Omental fat pad (tissue), 4 donors: ENCODE data around the gene OSM. TPM values are rescaled to one million over a fixed set of nuclear protein-coding genes. Genes with fewer than 3 reads are reported as not detected.

Source experiments
- ATAC-seq: fragments of 150-250 bp; one replicate; pipeline ENCODE4 v1.9.1; 2016; ENCODE audit warnings: mild to moderate bottlenecking, moderate library complexity; ENCODE audit not compliant: low FRiP score
- DNase-seq: peaks from one replicate; pipeline ENCODE4 v3.0.0-alpha.2; 2019; ENCODE audit warnings: low spot score
- total RNA-seq, 4 donors: library from RNA; depleted of rRNA; stranded (reverse); fragments of >200 nt; gene quantifications; one replicate each; pipeline ENCODE4 v1.1.0, GENCODE V29; 2016
- TF ChIP-seq, protein P1 (sequence below), 3 donors: fragments of 450-650 bp; IDR thresholded peaks; one replicate each; pipeline ENCODE4 v1.5.1; 2016 to 2017; ENCODE audit warnings: antibody characterized with exemption in 3 of 3, mild to moderate bottlenecking in 3 of 3, moderate library complexity in 2 of 3

OSM gene
- total RNA-seq, 4 donors from 2014 or later = 7.1 to 17.8 (median 8.6) TPM

- no peak for DNase-seq
- TF ChIP-seq, protein P1, sequence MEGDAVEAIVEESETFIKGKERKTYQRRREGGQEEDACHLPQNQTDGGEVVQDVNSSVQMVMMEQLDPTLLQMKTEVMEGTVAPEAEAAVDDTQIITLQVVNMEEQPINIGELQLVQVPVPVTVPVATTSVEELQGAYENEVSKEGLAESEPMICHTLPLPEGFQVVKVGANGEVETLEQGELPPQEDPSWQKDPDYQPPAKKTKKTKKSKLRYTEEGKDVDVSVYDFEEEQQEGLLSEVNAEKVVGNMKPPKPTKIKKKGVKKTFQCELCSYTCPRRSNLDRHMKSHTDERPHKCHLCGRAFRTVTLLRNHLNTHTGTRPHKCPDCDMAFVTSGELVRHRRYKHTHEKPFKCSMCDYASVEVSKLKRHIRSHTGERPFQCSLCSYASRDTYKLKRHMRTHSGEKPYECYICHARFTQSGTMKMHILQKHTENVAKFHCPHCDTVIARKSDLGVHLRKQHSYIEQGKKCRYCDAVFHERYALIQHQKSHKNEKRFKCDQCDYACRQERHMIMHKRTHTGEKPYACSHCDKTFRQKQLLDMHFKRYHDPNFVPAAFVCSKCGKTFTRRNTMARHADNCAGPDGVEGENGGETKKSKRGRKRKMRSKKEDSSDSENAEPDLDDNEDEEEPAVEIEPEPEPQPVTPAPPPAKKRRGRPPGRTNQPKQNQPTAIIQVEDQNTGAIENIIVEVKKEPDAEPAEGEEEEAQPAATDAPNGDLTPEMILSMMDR (IDR thresholded peaks at IDR 0.05) = no peak
- peak; percentile 5 for ATAC-seq
Observed at GRCh38 chr22:30277547-30278344, 11.1 kb upstream of the OSM start.

DNA sequence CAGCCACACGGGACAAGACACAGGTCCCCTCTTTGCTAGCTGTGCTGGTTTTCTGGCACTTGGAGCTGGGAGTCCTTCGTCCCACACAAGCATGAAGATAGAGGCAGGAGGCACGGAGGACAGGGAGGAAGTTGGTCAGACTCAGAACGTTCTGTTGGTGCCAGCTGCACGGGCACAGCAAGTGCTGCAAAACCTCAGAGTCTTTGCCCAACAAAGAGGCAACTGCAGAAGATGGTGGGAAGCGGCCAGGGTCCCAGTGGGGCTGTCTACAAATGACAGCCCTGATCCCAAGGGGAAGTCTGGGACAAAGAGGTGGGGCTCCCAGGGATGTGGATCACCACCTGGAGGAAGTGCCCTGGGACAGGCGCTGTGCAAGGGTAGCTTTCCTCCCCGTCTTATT lies 9.4 kb upstream of the OSM start:
- TF ChIP-seq, protein P1 (IDR thresholded peaks at IDR 0.05) = no peak
- ATAC-seq (no peak), DNase-seq (no peak)

- ATAC-seq (no peak), DNase-seq (no peak)
- TF ChIP-seq, protein P1 (IDR thresholded peaks at IDR 0.05) = no peak
Observed at GRCh38 chr22:30275625-30276024, 9.0 kb upstream of the OSM start.

DNA sequence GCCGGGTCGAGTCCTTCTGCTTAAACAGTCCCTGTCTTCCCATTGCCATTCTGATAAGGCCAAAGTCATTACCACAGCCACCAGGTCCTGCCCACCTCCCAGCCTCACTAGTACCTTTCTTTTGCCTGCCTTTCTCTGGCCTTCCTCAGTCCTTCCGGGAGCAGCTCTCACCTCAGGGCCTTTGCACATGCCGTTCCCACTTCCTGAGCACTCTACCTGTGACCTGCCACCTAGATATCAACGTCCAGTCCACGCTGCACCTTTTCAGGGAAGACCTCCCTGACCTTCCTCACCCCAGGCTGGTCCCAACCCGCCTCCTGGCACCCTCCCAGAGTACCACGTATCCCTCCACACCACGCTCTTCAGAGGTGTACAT lies 7.8 kb upstream of the OSM start:
- ATAC-seq (no peak), DNase-seq (no peak)
- TF ChIP-seq, protein P1 (IDR thresholded peaks at IDR 0.05) = no peak

DNA sequence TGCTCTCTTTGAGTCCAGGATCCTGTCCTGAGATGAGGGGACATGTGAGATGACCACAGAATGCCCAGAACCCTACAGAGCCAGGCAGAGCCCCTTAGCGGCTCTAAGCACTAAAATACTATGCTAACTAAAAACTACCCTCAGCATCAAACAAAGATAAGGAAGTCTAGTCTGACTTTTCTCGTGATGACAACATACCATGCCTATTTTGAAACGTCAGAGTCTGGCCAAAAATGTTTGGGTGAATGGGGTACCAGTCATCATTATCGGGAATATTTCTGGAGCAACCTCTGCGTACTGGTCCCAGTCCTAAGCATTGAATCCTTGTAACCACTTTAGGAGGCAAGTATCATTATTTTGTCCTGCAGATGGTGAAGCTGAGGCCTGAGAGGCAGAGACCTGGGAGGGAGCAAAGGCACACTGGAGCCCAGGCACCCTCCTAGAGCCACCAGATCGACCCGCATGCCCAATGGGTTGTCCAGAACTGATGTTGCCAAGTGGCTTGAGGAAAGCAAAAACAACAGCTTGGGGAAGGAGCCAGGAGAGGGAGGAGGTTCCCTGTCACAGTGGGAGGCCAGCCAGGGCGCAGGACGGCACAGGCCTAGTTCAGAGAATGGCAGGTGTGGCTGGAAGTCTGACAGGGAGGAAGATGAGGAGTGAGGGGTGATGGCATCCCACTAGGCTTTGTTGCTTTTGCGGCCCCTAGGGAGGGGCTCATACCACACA lies 7.2 kb upstream of the OSM start:
- DNase-seq (no peak), ATAC-seq (no peak)
- TF ChIP-seq, protein P1 (IDR thresholded peaks at IDR 0.05) = no peak

DNA sequence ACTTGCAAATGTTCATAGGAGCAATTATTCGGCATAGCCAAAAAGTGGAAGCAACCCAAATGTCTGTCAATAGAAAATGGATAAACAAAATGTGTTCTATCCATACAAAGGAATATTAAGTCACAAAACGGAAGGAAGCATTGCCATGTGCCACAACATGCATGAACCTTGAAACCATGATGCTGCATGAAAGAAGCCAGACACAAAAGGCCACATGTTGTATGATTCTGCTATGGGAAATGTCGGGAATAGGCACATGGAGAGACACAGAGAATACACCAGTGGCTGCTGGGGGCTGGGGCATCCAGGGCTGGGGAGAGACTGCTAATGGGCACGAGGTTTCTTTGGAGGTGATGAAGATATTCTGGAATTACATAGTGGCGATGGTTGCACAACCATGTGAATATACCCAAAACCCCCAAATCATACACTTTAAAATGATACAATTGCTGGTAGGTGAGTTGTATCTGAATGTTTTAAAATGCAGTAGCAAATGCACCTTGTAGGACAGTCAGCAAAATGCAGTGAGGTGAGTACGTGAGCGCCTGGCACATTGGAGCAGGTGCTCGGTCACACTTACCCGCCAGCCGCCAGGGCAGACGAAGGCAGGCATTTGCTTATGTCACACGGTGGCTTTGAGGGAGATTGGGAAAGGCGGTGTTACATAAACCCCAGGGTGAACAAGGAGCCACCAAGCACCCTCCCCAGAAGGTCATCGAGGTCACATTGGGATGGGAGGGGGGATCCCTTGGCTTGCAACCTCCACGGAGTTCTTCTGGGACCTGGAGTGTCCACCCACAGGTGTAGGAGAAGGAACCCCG lies 6.3 kb upstream of the OSM start:
- TF ChIP-seq, protein P1 (IDR thresholded peaks at IDR 0.05) = no peak
- DNase-seq = no peak
- ATAC-seq = no peak
